Measurements from ENCODE around the gene JPT1. TPM values are rescaled to one million over a fixed set of nuclear protein-coding genes. Genes with fewer than 3 reads are reported as not detected.
A peak's percentile ranks its signal among the peaks of the same experiment; 100 is the strongest.

Gene JPT1
- total RNA-seq, 1 donor from 2014 or later: 642 TPM

GRCh38 chr17:75087182-75087557, 67.1 kb downstream of the JPT1 start:
- TF ChIP-seq, protein P1, sequence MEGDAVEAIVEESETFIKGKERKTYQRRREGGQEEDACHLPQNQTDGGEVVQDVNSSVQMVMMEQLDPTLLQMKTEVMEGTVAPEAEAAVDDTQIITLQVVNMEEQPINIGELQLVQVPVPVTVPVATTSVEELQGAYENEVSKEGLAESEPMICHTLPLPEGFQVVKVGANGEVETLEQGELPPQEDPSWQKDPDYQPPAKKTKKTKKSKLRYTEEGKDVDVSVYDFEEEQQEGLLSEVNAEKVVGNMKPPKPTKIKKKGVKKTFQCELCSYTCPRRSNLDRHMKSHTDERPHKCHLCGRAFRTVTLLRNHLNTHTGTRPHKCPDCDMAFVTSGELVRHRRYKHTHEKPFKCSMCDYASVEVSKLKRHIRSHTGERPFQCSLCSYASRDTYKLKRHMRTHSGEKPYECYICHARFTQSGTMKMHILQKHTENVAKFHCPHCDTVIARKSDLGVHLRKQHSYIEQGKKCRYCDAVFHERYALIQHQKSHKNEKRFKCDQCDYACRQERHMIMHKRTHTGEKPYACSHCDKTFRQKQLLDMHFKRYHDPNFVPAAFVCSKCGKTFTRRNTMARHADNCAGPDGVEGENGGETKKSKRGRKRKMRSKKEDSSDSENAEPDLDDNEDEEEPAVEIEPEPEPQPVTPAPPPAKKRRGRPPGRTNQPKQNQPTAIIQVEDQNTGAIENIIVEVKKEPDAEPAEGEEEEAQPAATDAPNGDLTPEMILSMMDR (IDR thresholded peaks at IDR 0.05; ENCODE audit: partially characterized antibody, unreplicated experiment): no peak
- Mint-ChIP-seq H3K27ac (ENCODE audit: unreplicated experiment) (no peak overlapping the region), H3K36me3 (ENCODE audit: unreplicated experiment) (no peaks in the 10 kb centered on the region), H3K4me1 (ENCODE audit: low read depth, unreplicated experiment) (peaks cover 2% of the 10 kb centered on the region), H3K27me3 (ENCODE audit: unreplicated experiment) (peaks cover 14% of the 10 kb centered on the region), H3K4me3 (ENCODE audit: unreplicated experiment) (peak overlapping the region; percentile 68), H3K9me3 (ENCODE audit: unreplicated experiment) (peaks cover 4% of the 10 kb centered on the region)
- DNase-seq: no peak

DNA sequence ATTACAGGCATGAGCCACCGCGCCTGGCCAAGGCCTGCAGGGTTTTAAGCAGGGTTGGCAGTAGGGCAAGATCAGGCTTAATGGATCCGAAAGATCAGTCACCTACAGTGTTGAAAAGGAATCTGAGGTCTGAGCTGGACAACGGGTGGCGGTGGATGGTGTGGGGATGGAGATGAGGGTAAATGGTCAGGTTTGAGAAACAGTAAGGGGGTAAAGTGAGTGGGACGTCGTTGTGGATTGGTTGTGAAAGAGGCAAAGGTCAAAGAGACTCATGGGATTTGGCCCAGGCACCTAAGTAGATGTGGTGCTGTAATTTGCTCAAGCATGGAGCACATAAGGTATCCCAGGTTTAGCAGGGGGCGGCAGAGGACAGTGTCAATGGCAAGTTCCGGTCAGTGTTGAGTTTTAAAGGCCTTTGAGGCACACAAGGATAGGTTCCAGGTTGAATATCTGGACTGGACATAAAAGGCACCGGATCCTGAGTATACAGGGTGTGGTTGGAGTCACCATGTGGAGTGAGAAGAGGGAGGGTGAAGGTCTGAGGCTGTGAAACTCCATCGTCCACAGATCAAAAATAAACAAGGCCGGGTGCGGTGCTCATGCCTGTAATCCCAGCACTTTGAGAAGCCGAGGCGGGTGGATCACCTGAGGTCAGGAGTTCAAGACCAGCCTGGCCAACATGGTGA, 67.7 kb downstream of the JPT1 start:
- DNase-seq: no peak
- Mint-ChIP-seq H3K4me1 (ENCODE audit: low read depth, unreplicated experiment) (peaks cover 2% of the 10 kb centered on the region), H3K4me3 (ENCODE audit: unreplicated experiment) (peak overlapping the region; percentile 53), H3K27me3 (ENCODE audit: unreplicated experiment) (peaks cover 17% of the 10 kb centered on the region), H3K9me3 (ENCODE audit: unreplicated experiment) (peaks cover 4% of the 10 kb centered on the region), H3K36me3 (ENCODE audit: unreplicated experiment) (no peaks in the 10 kb centered on the region), H3K27ac (ENCODE audit: unreplicated experiment) (no peak overlapping the region)
- TF ChIP-seq, protein P1 (IDR thresholded peaks at IDR 0.05; ENCODE audit: partially characterized antibody, unreplicated experiment): no peak

Other genes starting within 250 kb of the JPT1 start
- gene USH1G, start 231.3 kb downstream of the JPT1 start, total RNA-seq (ENCODE audit: unreplicated experiment): 0.12 TPM
- gene OTOP2, start 230.2 kb downstream of the JPT1 start, total RNA-seq (ENCODE audit: unreplicated experiment): not detected
- gene OTOP3, start 218.6 kb downstream of the JPT1 start, total RNA-seq (ENCODE audit: unreplicated experiment): not detected
- 106 TPM for gene HID1, start 181.8 kb downstream of the JPT1 start, total RNA-seq (ENCODE audit: unreplicated experiment)
- 59.4 TPM for gene CDR2L, start 166.9 kb downstream of the JPT1 start, total RNA-seq (ENCODE audit: unreplicated experiment)
- 22.2 TPM for gene MRPL58, start 141.8 kb downstream of the JPT1 start, total RNA-seq (ENCODE audit: unreplicated experiment)
- 139 TPM for gene ATP5PD, start 107.5 kb downstream of the JPT1 start, total RNA-seq (ENCODE audit: unreplicated experiment)
- gene KCTD2, start 107.3 kb downstream of the JPT1 start, total RNA-seq (ENCODE audit: unreplicated experiment): 23.4 TPM
- 1.1 TPM for gene SLC16A5, start 66.6 kb downstream of the JPT1 start, total RNA-seq (ENCODE audit: unreplicated experiment)
- gene ARMC7, start 44.5 kb downstream of the JPT1 start, total RNA-seq (ENCODE audit: unreplicated experiment): 9.9 TPM
- gene NT5C, start 22.8 kb downstream of the JPT1 start, total RNA-seq (ENCODE audit: unreplicated experiment): 40.4 TPM
- 625 TPM for gene SUMO2, start 28.4 kb upstream of the JPT1 start, total RNA-seq (ENCODE audit: unreplicated experiment)
- gene NUP85, start 51.2 kb upstream of the JPT1 start, total RNA-seq (ENCODE audit: unreplicated experiment): 58.9 TPM
- gene GGA3, start 107.1 kb upstream of the JPT1 start, total RNA-seq (ENCODE audit: unreplicated experiment): 65.0 TPM
- gene MRPS7, start 107.4 kb upstream of the JPT1 start, total RNA-seq (ENCODE audit: unreplicated experiment): 48.8 TPM
- gene MIF4GD, start 116.7 kb upstream of the JPT1 start, total RNA-seq (ENCODE audit: unreplicated experiment): 12.8 TPM
- gene SLC25A19, start 134.9 kb upstream of the JPT1 start, total RNA-seq (ENCODE audit: unreplicated experiment): 9.3 TPM